Sigmoid colon (tissue), 7 donors: ENCODE results near the gene HEATR5B. TPM values are rescaled to one million over a fixed set of nuclear protein-coding genes. Genes with fewer than 3 reads are reported as not detected.

Source experiments
- DNase-seq: peaks from one replicate; pipeline ENCODE4 v3.0.0-alpha.2; 2019
- H3K27ac ChIP-seq, 4 donors: fragments of 200-600 bp; sonication (generic); one replicate each; pipeline ENCODE4 v1.5.1; 2016 to 2019; ENCODE audit warnings: mild to moderate bottlenecking in 1 of 4
- H3K27me3 ChIP-seq, 3 donors: fragments of 200-600 bp; sonication (generic); one replicate each; pipeline ENCODE4 v1.5.1; 2019; ENCODE audit warnings: mild to moderate bottlenecking in 1 of 3
- H3K36me3 ChIP-seq, 4 donors: fragments of 200-600 bp; sonication (generic); one replicate each; pipeline ENCODE4 v1.5.1; 2016 to 2019
- H3K4me1 ChIP-seq, 4 donors: fragments of 200-600 bp; sonication (generic); one replicate each; pipeline ENCODE4 v1.5.1; 2017 to 2019
- H3K4me3 ChIP-seq, 4 donors: fragments of 200-600 bp; sonication (generic); one replicate each; pipeline ENCODE4 v1.5.1; 2017 to 2019; ENCODE audit warnings: mild to moderate bottlenecking in 2 of 4, moderate library complexity in 1 of 4
- H3K9me3 ChIP-seq, 4 donors: fragments of 200-600 bp in 3 of 4; sonication (generic) in 3 of 4; one replicate each; pipeline versions ENCODE4 v1.5.1 to v1.6.1; 2013 to 2019
- CTCF ChIP-seq, 4 experiments: fragments of 450-650 bp in 3 of 4; fragments of 200-600 bp in 1 of 4; IDR thresholded peaks; one replicate each; pipeline ENCODE4 v1.5.1; 2016 to 2019; ENCODE audit warnings: antibody characterized with exemption in 4 of 4, mild to moderate bottlenecking in 3 of 4, moderate library complexity in 2 of 4
- EP300 ChIP-seq, 4 donors: sonication (generic); formaldehyde crosslinking; IDR thresholded peaks; one replicate each; pipeline ENCODE4 v1.6.1; 2017; ENCODE audit warnings: antibody characterized with exemption in 4 of 4
- POLR2A ChIP-seq, 2 donors: fragments of 450-650 bp; IDR thresholded peaks; one replicate each; pipeline ENCODE4 v1.6.1; 2016; ENCODE audit warnings: antibody characterized with exemption in 2 of 2, mild to moderate bottlenecking in 2 of 2, moderate library complexity in 2 of 2
- POLR2AphosphoS5 ChIP-seq, 4 donors: sonication (generic); formaldehyde crosslinking; IDR thresholded peaks; one replicate each; pipeline ENCODE4 v1.6.1; 2017; ENCODE audit warnings: antibody characterized with exemption in 4 of 4
- WGBS, 2 donors: extraction: QIAGEN DNeasy Blood & Tissue Kit; methylation state at CpG; one replicate each; pipeline ENCODE4 v1.1.7; 2013; 5-methylcytosine and 5-hydroxymethylcytosine counted together
- intact Hi-C: fragments of 100-400 bp; cut with DNase I; formaldehyde crosslinking; loops from one replicate; pipeline ENCODE4 v1.15.1; 2023
- polyA plus RNA-seq, 3 donors: library from polyadenylated mRNA; stranded (reverse); fragments of 200-250 nt; gene quantifications; one replicate each; pipeline ENCODE4 v1.2.3, GENCODE V29; 2013
- total RNA-seq, 4 donors: library from RNA; depleted of rRNA; stranded (reverse); fragments of >200 nt; gene quantifications; one replicate each; pipeline ENCODE4 v1.1.0, GENCODE V29; 2016
- donor health status: healthy with polysubstance abuse.
- donor health status: Bipolar disorder and iron deficiency.
- donor health status: healthy.

Gene HEATR5B
- total and polyA plus RNA-seq, 7 donors = 3.0 to 24.7 (median 16.6) TPM

- Histone ChIP-seq H3K36me3 (peaks cover 16 to 98% (median 39%) of the 10 kb centered on the region in 4 donors), H3K4me1 (no peaks in the 10 kb centered on the region), H3K9me3 (no peaks in the 10 kb centered on the region), H3K27ac (no peak overlapping the region), H3K4me3 (no peak overlapping the region), H3K27me3 (no peaks in the 10 kb centered on the region)
- no peak for TF ChIP-seq EP300 (IDR thresholded peaks at IDR 0.05)
- no peak for TF ChIP-seq POLR2AphosphoS5 (IDR thresholded peaks at IDR 0.05)
- TF ChIP-seq CTCF (IDR thresholded peaks at IDR 0.05) = no peak
- TF ChIP-seq POLR2A (IDR thresholded peaks at IDR 0.05) = no peak
- intact Hi-C loops = no loop called here
- DNase-seq = no peak
These were observed 23.0 kb downstream of the HEATR5B start for GRCh38 chr2:37061013-37061711.

- Histone ChIP-seq H3K4me3 (no peak overlapping the region), H3K27ac (no peak overlapping the region), H3K36me3 (peaks cover 16 to 98% (median 39%) of the 10 kb centered on the region in 4 donors), H3K4me1 (no peaks in the 10 kb centered on the region), H3K9me3 (no peaks in the 10 kb centered on the region), H3K27me3 (no peaks in the 10 kb centered on the region)
- intact Hi-C loops = no loop called here
- TF ChIP-seq POLR2AphosphoS5 (IDR thresholded peaks at IDR 0.05) = no peak
- no peak for TF ChIP-seq CTCF (IDR thresholded peaks at IDR 0.05)
- no peak for TF ChIP-seq EP300 (IDR thresholded peaks at IDR 0.05)
- TF ChIP-seq POLR2A (IDR thresholded peaks at IDR 0.05) = no peak
- DNase-seq = no peak
- 94 to 95% methylated on average over 7 of the region's 7 CpGs for WGBS, 2 donors
These were observed 23.7 kb downstream of the HEATR5B start for GRCh38 chr2:37060446-37060845.

GRCh38 chr2:37059841-37060240 lies 24.3 kb downstream of the HEATR5B start:
- 93 to 94% methylated on average over 3 of the region's 3 CpGs for WGBS, 2 donors

GRCh38 chr2:37052600-37053332 lies 31.4 kb downstream of the HEATR5B start:
- intact Hi-C loops = no loop called here

More at GRCh38 chr2:37059841-37060240, 24.3 kb downstream of the HEATR5B start:
- no peak for DNase-seq
- Histone ChIP-seq H3K4me3 (no peak overlapping the region), H3K9me3 (no peaks in the 10 kb centered on the region), H3K4me1 (no peaks in the 10 kb centered on the region), H3K27ac (no peak overlapping the region), H3K36me3 (peaks cover 15 to 98% (median 36%) of the 10 kb centered on the region in 4 donors), H3K27me3 (no peaks in the 10 kb centered on the region)
- intact Hi-C loops = no loop called here
- TF ChIP-seq POLR2A (IDR thresholded peaks at IDR 0.05) (no peak), POLR2AphosphoS5 (IDR thresholded peaks at IDR 0.05) (no peak), CTCF (IDR thresholded peaks at IDR 0.05) (no peak), EP300 (IDR thresholded peaks at IDR 0.05) (no peak)

More at GRCh38 chr2:37052600-37053332, 31.4 kb downstream of the HEATR5B start:
- peaks cover 18 to 96% (median 36%) of the 10 kb centered on the region in 4 donors for H3K36me3 ChIP-seq
- no peaks in the 10 kb centered on the region for H3K4me1 ChIP-seq
- no peak for TF ChIP-seq POLR2A (IDR thresholded peaks at IDR 0.05)
- TF ChIP-seq EP300 (IDR thresholded peaks at IDR 0.05) = no peak
- no peak for TF ChIP-seq POLR2AphosphoS5 (IDR thresholded peaks at IDR 0.05)
- no peak for TF ChIP-seq CTCF (IDR thresholded peaks at IDR 0.05)
- WGBS, 2 donors = 83 to 91% methylated on average over 5 of the region's 5 CpGs
- H3K9me3 ChIP-seq = no peaks in the 10 kb centered on the region
- no peak for DNase-seq
- no peaks in the 10 kb centered on the region for H3K27me3 ChIP-seq
- no peak overlapping the region for H3K27ac ChIP-seq
- H3K4me3 ChIP-seq = no peak overlapping the region
